Epithelial cell of esophagus (primary cell): ENCODE data around the gene DZIP1L.

Experiments
- DNase-seq: peaks from one replicate; pipeline ENCODE4 v3.0.0; 2010; ENCODE audit warnings: low read depth
- H3K4me3 ChIP-seq: 2 replicates; pipeline ENCODE4 v1.5.1; 2011; ENCODE audit warnings: mild to moderate bottlenecking, low read length, control low read depth
- CTCF ChIP-seq: IDR thresholded peaks from 2 replicates; pipeline ENCODE4 v1.5.1; 2011; ENCODE audit warnings: low read depth, mild to moderate bottlenecking, low read length, control low read depth, inconsistent platforms; ENCODE audit not compliant: insufficient read depth; ENCODE audit errors: missing control alignments

DZIP1L gene

GRCh38 chr3:138082085-138082991 lies 33.1 kb downstream of the DZIP1L start:
- DNase-seq: peak; percentile 84
- no peak for TF ChIP-seq CTCF
- no peak overlapping the region for H3K4me3 ChIP-seq

- TF ChIP-seq CTCF: no peak
- H3K4me3 ChIP-seq: no peak overlapping the region
- peak; percentile 56 for DNase-seq
Measured at GRCh38 chr3:138081371-138082084, 33.9 kb downstream of the DZIP1L start.

- TF ChIP-seq CTCF: no peak
- DNase-seq: no peak
- H3K4me3 ChIP-seq: no peak overlapping the region
Measured at GRCh38 chr3:138079901-138080300, 35.5 kb downstream of the DZIP1L start.

GRCh38 chr3:138078901-138079344 lies 36.5 kb downstream of the DZIP1L start:
- no peak for TF ChIP-seq CTCF
- peak; percentile 94 for DNase-seq
- H3K4me3 ChIP-seq: no peak overlapping the region

- no peak overlapping the region for H3K4me3 ChIP-seq
- DNase-seq: peak; percentile 77
- no peak for TF ChIP-seq CTCF
Measured at GRCh38 chr3:138078096-138078495, 37.3 kb downstream of the DZIP1L start.

GRCh38 chr3:138072796-138073195 lies 42.6 kb downstream of the DZIP1L start:
- no peak overlapping the region for H3K4me3 ChIP-seq
- no peak for DNase-seq
- no peak for TF ChIP-seq CTCF
